Mammary epithelial cell (primary cell): Measurements from ENCODE around the gene SEC63.

Experiments used
- CTCF ChIP-seq, 2 donors: IDR thresholded peaks in 1 of 2; conservative IDR thresholded peaks in 1 of 2; 2 replicates each; pipeline ENCODE4 v1.5.1; 2011 to 2012; ENCODE audit warnings: inconsistent platforms in 2 of 2, low read length in 2 of 2, mild to moderate bottlenecking in 2 of 2, control low read depth in 1 of 2, low read depth in 1 of 2; ENCODE audit not compliant: insufficient read depth in 1 of 2; ENCODE audit errors: extremely low read depth in 1 of 2
- EZH2 ChIP-seq: IDR thresholded peaks from 2 replicates; pipeline ENCODE4 v1.6.1; 2012; ENCODE audit warnings: low read length, inconsistent platforms, borderline replicate concordance

GRCh38 chr6:107973594-107973993, 15.6 kb upstream of the SEC63 start:
- TF ChIP-seq CTCF (conservative IDR thresholded peaks at IDR 0.05 in 1 of 2, IDR thresholded peaks at IDR 0.05 in 1 of 2; ENCODE audit: extremely low read depth in 1 of 2, insufficient read depth in 1 of 2, low read depth in 1 of 2, low read length in 2 of 2), result no peak
- TF ChIP-seq EZH2, result no peak
